GM19468 (cell line): ENCODE results near the gene DAGLB.
"Not testable (repeated sequence)": the region's sequence is repeated elsewhere in the genome, so short reads cannot be mapped to it uniquely, and the experiment has no call there.

ENCODE experiments used
- ATAC-seq: cut with Tn5 transposase; IDR thresholded peaks from one replicate; pipeline ENCODE4 v1.9.1; 2021; ENCODE audit warnings: mild to moderate bottlenecking, moderate library complexity, moderate number of reproducible peaks; ENCODE audit not compliant: unreplicated experiment; ENCODE audit errors: extremely low read depth

Gene DAGLB

DNA sequence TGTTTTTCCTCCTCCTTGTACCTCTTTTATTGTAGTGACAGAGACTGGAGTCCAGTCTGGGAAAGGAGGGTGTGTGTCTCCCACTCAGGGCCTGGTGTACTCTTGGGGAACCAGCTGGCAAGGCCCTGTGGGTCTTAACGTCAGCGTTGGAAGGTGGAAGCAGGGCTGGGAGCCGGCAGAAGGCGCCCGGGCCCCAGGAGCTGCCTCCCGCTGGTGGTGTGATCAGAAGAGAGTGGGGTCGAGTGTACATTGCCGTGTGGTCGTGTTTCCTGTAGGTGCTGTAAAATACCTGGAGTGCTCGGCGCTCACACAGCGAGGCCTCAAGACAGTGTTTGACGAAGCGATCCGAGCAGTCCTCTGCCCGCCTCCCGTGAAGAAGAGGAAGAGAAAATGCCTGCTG is 45.7 kb downstream of the DAGLB start:
- ATAC-seq: no peak

DNA sequence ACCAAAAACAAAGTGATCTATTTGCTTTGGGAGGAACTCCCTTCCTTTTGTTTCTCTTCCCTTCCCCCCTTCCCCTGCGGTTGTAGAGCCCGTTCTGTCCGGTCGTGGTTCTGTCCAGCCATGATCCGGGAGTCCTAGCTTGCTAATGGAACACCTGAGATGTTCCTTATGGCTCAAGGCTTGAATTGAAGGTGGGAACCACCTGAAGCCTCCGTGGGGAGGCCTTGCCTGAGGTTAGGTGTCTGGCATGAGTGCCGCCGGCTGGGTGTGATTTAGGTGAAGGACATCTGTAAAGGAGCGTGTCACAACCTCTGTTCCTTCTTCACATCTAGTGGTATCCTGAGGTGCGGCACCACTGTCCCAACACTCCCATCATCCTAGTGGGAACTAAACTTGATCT is 46.2 kb downstream of the DAGLB start:
- ATAC-seq: no peak

DNA sequence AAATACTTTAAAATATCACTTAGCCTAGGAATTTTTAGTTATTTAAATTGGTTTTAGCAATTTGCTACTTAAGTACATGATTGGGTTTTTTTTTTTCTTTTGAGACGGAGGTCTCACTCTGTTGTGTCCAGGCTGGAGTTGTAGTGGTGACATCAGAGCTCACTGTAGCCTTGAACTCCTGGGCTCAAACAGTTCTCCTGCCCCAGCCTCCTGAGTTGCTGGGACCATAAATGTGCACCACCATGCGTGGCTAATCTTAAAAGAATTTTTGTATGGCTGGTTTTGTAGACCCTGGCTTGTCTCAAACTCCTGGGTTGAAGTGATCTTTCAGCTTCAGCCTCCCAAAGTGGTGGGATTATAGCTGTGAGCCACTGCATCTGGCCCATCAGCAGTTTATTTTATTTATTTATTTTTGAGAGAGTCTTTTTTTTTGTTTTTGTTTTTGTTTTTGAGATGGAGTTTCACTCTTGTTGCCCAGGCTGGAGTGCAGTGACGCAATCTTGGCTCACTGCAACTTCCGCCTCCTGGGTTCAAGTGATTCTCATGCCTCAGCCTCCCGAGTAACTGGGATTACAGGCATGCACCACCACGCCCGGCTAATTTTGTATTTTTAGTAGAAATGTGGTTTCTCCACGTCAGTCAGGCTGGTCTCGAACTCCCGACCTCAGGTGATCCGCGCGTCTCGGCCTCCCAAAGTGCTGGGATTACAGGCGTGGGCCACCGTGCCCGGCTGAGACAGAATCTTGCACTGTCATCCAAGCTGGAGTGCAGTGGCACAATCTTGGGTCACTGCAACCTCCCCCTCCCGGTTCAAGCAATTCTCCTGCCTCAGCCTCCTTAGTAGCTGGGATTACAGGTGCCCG is 47.3 kb downstream of the DAGLB start:
- not testable (repeated sequence) for ATAC-seq

DNA sequence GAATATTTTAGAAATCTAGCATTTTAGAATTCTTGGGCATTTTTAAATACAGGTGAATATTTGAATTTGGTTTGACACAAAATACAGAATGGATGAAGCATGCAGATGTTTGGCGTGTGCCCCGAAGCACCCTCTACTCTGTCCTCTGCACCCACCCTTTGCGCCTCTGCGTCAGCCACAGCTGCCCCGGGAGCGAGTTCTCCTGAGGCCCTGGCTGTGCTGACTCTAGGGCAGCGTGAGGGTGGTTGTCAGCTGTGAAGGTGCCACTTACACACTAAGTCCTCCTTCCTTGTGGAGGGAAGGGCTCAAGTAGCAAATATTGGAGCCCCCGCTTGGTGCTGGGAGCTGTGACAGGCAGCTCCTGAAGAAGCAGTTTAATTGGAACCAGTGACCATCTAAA is 48.4 kb downstream of the DAGLB start:
- no peak for ATAC-seq

DNA sequence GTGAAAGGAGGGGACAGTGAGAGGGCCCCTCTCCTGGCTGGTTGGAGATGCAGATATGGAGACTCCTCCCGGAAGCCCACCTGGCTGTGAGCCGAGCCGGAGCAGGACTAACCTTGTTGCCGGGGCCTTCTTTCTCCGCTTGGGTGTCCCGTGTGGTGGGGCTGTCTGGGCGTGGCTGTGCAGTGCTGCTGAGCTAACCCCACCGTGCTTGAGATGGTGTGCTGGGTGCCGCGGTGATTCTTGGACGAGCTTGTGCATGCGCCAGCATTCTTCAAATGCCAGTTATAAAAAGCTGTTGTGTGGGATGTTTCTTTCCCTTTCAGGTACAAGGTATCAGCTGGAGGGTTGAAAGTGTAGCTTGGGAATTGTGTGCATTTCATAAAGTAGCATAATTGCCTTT is 48.8 kb downstream of the DAGLB start:
- no peak for ATAC-seq

DNA sequence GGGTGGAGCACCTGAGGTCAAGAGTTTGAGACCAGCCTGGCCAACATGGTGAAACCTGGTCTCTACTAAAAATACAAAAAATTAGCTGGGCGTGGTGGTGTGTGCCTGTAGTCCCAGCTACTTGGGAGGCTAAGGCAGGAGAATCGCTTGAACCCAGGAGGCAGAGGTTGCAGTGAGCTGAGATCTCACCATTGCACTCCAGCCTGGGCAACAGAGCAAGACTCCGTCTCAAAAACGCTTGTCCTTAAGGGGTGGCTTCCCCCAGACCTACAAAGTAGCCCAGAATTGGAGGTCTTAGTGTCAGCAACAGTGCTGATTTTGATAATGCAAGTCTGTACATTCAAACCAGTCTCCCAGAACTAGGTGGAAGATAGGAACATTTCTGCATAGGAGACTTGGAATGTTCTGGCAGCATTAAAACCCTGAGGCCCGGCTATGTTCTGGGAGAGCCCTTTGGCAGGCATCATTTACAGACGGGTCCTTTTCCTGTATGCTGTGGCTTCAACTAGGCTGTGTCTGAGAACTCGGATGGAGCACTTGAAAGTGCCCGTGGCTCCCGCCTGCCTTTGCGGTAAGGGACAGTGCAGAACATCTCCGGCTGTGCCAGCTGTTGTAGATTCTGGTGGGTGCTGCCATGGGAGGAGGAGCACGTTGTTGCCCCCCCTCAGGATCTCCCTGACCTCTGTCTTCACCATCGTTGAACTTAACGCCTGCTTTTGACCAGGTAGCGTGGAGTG is 49.8 kb downstream of the DAGLB start:
- ATAC-seq: not testable (repeated sequence)

DNA sequence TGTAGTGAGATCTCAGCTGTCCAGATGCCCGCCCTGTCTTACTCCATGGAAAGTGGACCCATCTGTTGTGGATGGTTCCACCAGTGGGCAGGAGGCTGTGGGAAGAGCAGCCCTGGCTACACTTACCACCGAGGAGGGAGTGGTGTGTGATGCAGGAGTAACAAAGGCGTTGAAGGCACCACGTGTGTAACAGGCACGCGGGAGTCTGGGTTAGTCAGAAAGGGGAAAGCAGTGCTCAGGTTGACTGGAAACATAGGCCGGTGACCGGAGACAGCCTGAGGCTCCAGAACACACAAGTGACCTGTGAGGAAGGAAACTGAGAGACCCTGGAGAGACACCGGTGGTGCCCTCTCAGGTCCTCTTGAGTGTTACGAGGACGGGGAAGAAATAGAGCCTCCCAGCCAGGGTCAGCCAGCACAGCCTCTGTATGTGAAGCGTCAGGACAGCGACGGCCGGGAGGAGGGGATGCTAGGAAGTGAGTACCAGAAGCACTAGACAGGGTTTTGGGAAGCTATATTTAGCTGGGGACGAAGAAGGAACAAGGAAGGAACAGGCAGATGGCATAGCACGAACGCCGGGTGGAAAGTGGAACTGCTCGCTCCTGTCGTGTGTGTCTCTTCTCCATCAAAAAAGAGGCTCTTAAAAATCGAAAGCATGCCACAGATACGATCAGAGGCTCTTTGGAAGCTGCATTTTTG is 51.7 kb downstream of the DAGLB start:
- ATAC-seq: no peak

DNA sequence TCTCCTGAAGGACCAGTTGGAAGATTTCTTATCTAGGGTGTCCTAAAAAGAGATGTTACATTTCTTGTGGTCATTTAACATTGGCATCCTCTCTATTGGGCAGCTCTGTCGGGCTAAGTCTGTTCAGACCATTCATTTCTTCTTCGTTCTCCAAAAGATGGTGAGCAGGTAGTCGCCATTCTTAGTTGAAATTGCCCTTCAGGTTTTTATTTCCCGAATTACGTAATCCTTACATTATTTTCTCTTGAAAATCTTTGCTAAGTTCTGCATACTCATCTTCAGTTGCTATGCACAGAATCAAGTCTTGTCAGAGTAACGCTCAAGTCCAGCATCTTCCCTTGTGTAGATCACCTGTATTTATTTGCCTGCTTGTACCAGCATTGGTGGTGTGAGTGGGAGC is 53.6 kb downstream of the DAGLB start:
- no peak for ATAC-seq

DNA sequence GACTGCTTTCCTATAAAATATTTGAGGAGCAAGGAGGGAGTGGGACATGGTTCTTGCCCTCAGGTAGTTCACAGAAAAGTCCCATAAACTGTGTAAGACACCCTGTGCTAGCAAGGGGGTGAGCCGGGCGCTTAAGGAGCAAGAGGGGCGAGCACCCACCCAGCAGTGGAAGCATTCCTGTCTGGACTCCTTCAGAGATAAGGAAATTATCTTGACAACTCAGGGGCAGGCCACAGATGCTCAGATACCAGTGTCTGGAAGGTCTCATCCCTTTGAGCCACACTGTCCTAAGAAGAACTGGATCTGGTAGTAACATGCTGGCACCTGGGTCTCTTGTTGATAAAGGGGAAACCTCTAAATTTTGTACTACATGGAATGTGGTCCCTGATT is 54.1 kb downstream of the DAGLB start:
- ATAC-seq: no peak

DNA sequence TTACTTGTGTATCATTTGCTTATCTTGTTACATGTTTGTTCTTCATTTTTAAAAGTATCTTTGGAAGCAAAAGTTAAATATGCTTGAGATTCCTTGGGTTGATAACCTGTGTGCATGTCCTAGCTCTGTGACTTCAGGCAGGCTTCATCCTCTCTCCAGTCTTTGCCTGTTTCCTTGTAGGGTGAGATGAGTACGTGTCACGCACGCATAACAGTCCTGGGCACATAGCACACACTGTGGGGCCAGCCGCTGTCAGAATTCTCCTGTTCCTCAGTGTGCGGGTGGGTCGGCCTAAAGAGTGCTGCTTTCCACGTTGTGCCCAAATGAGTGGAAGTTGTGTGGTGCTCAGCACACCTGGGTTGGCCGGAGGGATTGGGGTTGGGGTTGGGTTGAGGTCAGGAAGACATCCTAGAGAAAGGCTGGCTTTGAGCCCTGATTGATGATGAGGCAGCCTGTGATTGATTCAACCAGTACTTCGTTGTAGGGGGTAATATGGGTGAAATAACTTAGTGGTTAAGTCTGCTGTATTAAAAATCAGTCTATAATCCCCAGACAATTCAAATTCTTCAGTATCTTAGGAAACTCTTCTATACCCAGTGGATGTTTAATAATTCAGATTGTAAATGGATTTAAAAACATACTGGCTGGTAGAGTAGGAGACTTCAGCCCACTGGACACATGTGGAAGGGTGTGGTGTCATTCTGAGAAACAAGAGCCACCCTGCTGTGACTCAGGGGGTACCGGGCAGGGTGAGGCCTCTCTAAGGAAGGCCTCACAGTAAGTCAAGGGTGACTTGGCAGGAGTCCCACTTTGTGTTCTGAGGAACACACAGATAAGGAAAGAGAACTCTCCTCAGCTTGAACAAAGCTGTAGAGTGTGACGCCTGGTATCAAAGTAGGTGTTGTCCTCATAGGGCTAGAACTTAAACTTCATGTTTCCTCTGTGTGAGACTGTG is 54.8 kb downstream of the DAGLB start:
- ATAC-seq: peak; percentile 78

DNA sequence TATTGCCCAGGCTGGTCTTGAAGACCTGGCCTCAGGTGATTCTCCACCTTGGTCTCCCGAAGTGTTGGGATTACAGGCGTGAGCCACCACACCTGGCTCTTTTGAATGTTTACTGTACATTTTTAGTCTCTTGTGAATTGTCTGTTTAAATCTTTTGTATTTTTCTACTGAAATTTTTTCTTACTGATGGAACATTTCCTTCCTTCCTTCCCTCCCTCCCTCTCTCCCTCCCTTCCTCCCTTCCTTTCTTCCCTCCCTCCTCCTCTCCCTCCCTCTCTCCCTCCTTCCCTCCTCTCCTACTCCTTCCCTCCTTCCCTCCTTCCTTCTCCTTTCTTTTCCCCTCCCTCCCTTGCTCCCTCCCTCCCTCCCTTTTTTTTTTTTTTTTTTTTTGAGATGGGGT is 58.0 kb downstream of the DAGLB start:
- no peak for ATAC-seq

DNA sequence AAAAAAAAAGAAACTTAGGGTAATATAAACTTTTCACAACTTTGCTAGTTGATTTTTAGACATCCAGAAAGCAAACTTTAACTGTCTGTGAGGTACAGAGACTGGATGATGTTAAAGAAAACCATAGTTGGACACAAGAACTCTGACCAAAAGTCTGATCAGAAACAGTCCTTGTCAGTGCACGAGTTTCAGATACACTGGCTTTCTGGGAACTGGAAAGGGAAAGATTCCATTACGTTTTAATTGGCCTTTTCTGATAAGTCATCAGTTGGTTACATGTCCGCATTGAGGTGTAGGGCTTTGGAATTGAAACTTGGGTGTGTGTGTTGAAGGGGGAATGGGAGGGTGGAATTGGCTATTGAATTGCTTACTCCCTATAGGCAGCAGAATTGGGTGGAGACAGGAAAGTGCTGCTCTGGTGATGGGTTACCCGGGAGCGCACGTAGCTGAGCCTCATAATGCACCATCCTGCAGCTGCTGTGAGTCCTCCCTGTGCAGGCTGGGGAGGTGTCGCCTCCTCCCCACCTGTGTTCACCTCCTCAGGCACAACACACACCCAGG is 59.9 kb downstream of the DAGLB start:
- no peak for ATAC-seq

DNA sequence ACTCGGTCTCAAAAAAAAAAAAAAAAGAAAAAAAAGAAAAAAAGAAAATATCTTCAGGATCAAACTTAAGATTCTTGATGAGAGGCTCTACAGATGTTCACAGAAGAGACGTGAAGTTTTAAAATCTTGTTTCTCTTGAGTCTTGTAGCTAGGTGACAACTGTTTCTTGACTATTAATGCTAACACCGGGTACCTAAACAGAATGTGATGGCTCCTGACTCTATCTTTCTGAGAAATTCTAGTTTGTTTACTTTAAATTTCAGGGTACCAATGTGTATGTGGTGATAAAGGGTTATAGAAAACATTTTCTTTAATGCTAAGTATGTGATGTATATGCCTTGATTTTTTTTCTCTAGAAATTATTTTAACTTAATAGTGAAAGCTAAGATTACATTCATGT is 61.0 kb downstream of the DAGLB start:
- ATAC-seq: no peak

DNA sequence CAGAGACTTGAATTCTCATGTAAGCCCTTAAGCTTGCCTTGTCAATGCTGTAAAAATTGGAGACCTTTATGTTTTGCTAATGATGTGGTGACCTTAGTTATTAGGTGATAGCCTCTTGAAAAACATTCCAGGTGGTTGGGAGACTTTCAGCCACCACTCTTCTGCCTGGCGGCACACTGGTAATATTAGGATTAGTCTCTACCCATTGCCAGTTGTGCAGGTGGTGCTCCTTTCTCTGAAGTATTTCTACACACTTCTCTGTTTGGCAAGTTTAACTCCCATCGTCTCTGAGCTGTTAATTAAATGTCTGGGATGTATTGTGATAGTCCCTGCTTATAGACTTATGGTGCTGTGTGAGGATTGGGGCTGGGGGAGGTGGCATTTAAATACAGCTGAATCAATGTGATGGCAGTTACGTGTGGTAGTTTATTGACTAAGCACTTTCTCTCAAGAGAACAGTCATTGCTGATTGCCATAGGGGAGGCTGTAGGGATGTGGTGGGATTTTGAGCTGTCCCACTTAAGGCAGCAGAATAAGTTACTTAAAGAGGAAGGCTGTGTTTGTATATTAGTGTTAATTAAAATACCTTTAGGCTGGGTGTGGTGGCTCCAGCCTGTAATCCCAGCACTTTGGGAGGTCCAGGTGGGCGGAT is 61.7 kb downstream of the DAGLB start:
- no peak for ATAC-seq

DNA sequence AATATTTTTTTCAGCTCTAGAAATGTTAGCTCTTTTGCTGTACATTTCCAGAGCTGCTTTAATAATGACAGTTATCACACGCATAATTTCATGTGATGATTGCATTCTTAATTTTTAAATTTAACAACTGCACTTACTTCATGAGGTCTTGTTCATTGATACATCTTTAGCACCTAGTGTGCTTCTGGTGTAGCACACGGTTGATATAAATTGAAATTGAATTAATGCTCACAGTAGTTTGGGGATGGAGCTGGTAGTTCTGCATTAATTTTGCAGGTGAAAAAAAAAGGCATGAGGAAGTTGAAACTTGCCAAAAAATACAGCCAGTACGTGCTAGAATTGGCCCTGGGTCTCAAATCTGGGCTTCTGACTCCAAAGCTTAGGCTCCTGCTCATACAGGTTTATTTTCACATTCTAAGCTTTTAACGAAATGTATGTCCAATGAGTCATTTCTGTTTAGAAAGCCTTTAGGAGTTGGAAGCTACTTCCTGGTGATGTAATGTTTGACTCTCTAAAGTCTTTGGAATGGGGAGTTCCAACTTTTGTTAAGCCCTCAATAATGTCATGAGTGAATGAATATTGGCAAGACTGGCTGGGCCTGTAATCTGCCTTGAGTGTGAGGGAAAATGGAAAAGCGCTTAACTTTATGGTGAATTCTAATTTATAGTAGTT is 62.5 kb downstream of the DAGLB start:
- no peak for ATAC-seq

DNA sequence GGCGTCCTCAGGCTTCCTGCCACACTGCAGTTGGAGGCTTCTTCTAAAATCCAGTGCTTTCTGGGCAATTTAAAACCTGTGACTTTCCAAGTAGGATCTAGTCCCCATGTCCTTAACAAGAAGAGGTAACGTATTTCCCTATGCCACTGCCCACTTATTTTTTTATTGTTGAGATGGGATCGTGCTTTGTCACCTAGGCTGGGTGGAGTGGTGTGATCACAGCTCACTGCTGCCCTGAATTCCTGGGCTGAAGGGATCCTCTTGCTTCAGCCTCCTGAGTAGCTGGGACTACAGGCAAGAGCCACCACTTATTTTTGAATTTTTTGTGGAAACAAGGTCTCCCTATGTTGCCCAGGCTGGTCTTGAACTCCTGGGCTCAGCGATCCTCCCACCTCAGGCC is 63.4 kb downstream of the DAGLB start:
- no peak for ATAC-seq

DNA sequence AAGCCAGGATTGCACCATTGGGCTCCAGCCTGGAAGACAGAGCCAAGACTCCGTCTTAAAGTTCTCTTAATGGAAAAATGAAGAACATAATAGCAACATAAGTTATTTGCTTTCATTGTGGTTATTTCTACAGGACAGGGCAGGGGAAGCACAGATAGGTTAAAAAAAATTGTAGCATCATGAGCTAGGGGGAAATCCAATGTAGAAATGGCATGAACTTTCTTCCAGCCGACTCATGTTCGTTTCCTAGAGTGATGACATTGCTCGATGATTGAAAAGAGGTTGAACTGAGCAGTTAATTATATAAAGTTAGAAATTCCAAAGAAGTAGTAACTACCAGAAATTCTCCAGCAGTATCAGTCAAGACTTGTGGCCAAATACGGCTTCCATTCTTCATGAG is 64.9 kb downstream of the DAGLB start:
- ATAC-seq: no peak

DNA sequence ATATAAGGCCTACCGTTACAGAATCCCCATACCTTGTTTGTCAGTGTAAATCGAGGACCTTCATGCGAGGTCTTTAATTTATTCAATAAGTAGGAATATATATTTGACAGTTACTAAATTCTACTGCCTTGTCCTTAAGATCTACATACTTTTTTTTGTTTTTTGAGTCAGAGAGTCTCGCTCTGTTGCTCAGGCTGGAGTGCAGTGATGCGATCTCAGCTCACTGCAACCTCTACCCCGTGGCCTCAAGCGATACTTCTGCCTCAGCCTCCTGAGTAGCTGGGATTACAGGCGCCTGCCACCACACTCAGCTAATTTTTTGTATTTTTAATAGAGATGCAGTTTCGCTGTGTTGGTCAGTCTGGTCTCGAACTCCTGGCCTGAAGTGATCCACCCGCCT is 65.9 kb downstream of the DAGLB start:
- ATAC-seq: not testable (repeated sequence)
